DMS153 (cell line): ENCODE results near the gene SMIM10.
A peak's percentile ranks its signal among the peaks of the same experiment; 100 is the strongest.
"Not testable (repeated sequence)": the region's sequence is repeated elsewhere in the genome, so short reads cannot be mapped to it uniquely, and the experiment has no call there.

ENCODE experiments used
- DNase-seq: peaks from one replicate; lab custom pipeline; 2025; lab: John Stamatoyannopoulos, UW

SMIM10 gene

GRCh38 chrX:134990801-134991481, at the start of gene SMIM10:
TSS of gene SMIM10 (plus strand) at chrX:134990991. CDS start at chrX:134991096, 105 bp downstream.
- no peak for DNase-seq

- not testable (repeated sequence) for DNase-seq
These were observed 44.4 kb upstream of the SMIM10 start for GRCh38 chrX:134946364-134946763.

- no peak for DNase-seq
These were observed 42.2 kb upstream of the SMIM10 start for GRCh38 chrX:134948333-134949241.

- DNase-seq, result no peak
These were observed 41.5 kb upstream of the SMIM10 start for GRCh38 chrX:134949271-134949670.

GRCh38 chrX:134957836-134958235, 33.0 kb upstream of the SMIM10 start:
- no peak for DNase-seq

GRCh38 chrX:134960366-134960765, 30.4 kb upstream of the SMIM10 start:
- not testable (repeated sequence) for DNase-seq

GRCh38 chrX:134963041-134963440, 27.8 kb upstream of the SMIM10 start:
- no peak for DNase-seq

GRCh38 chrX:134969726-134970125, 21.1 kb upstream of the SMIM10 start:
- no peak for DNase-seq

- DNase-seq, result no peak
These were observed 18.9 kb upstream of the SMIM10 start for GRCh38 chrX:134971926-134972325.

- no peak for DNase-seq
These were observed 15.3 kb upstream of the SMIM10 start for GRCh38 chrX:134975516-134975915.

GRCh38 chrX:134981910-134982309, 8.9 kb upstream of the SMIM10 start:
- no peak for DNase-seq

GRCh38 chrX:134982748-134983147, 8.0 kb upstream of the SMIM10 start:
- DNase-seq, result no peak

- DNase-seq, result no peak
These were observed 5.3 kb upstream of the SMIM10 start for GRCh38 chrX:134985479-134985878.

- DNase-seq, result no peak
These were observed 353 bp upstream of the SMIM10 start for GRCh38 chrX:134990475-134990800.

GRCh38 chrX:134997646-134998045, 6.9 kb downstream of the SMIM10 start:
- DNase-seq, result no peak

GRCh38 chrX:134998246-134998645, 7.5 kb downstream of the SMIM10 start:
- DNase-seq, result no peak

GRCh38 chrX:134999469-134999868, 8.7 kb downstream of the SMIM10 start:
- DNase-seq, result peak; percentile 11

GRCh38 chrX:135000516-135000915, 9.7 kb downstream of the SMIM10 start:
- DNase-seq, result no peak

- DNase-seq, result peak; percentile 90
These were observed 13.3 kb downstream of the SMIM10 start for GRCh38 chrX:135003876-135004623.

GRCh38 chrX:135006187-135006586, 15.4 kb downstream of the SMIM10 start:
- DNase-seq, result no peak

- peak; percentile 10 for DNase-seq
These were observed 18.3 kb downstream of the SMIM10 start for GRCh38 chrX:135009057-135009610.

- DNase-seq, result no peak
These were observed 19.0 kb downstream of the SMIM10 start for GRCh38 chrX:135009838-135010237.
